ENCODE results near the gene PGLYRP1.

- TF ChIP-seq CTCF (IDR thresholded peaks at IDR 0.05) (no peak), EP300 (IDR thresholded peaks at IDR 0.05) (no peak), POLR2A (IDR thresholded peaks at IDR 0.05) (no peak), POLR2AphosphoS5 (IDR thresholded peaks at IDR 0.05) (no peak)
Measured at GRCh38 chr19:45972947-45973540, 49.8 kb downstream of the PGLYRP1 start.
